Body of pancreas (tissue), 4 donors: ENCODE results near the gene NANOS2.

Source experiments
- POLR2A ChIP-seq, 3 donors: fragments of 450-650 bp; IDR thresholded peaks; one replicate each; pipeline ENCODE4 v1.6.1; 2016; ENCODE audit warnings: antibody characterized with exemption in 3 of 3, mild to moderate bottlenecking in 2 of 3
- TF ChIP-seq, protein P1 (sequence below), 7 experiments: fragments of 450-650 bp in 4 of 7; fragments of 200-600 bp in 3 of 7; sonication (generic) in 3 of 7; IDR thresholded peaks; one replicate each; pipeline ENCODE4 v1.5.1; 2016 to 2019; ENCODE audit warnings: antibody characterized with exemption in 7 of 7

DNA sequence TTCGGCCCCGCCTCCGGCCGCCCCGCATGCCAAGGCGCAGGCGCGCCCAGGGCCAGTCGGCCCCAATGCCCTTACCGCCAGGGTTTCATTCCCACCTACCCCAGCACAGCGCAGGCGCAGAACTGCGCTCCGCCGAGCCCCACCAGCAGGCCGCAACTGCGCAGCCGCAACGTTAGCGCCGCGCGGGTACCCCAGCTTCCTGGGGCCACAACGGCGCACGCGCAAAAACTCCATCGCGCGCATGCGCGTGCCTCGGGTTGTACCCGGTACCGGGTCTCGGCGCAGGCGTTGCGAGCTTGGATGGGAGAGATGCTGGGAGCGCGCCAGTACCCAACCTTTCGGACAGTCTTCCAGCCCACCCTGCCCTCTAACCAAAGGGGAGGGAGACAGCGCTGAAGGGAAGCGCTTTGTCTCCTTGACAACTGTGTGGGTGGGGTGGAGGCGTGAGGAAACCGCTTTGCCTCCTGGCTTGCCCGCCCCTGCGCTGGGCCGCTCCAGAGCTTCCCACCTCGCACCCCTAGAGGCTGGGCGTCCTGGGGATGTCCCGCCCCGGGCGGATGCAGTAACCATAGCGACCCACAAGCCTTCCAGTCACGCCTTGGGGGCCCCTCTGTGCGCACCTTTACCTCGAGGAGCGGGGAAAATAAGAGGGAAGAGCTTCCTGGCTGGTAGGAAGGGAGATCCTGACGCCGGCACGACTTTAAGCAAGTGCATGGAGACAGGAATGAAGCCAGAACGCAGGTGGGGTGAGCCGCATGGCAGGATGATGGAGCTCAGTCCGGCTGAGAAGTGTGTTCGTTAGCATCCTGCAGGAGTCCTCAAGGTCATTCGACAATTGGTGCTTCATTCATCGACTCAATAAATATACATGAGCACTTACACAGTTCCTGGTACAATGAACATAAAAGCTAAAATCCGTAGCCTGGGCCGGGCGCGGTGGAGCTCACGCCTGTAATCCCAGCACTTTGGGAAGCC, 11.6 kb downstream of the NANOS2 start:
- TF ChIP-seq, protein P1, sequence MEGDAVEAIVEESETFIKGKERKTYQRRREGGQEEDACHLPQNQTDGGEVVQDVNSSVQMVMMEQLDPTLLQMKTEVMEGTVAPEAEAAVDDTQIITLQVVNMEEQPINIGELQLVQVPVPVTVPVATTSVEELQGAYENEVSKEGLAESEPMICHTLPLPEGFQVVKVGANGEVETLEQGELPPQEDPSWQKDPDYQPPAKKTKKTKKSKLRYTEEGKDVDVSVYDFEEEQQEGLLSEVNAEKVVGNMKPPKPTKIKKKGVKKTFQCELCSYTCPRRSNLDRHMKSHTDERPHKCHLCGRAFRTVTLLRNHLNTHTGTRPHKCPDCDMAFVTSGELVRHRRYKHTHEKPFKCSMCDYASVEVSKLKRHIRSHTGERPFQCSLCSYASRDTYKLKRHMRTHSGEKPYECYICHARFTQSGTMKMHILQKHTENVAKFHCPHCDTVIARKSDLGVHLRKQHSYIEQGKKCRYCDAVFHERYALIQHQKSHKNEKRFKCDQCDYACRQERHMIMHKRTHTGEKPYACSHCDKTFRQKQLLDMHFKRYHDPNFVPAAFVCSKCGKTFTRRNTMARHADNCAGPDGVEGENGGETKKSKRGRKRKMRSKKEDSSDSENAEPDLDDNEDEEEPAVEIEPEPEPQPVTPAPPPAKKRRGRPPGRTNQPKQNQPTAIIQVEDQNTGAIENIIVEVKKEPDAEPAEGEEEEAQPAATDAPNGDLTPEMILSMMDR (IDR thresholded peaks at IDR 0.05) = peak in 3 of 7 experiments; percentile 5 to 30 (median 26)
- TF ChIP-seq POLR2A (IDR thresholded peaks at IDR 0.05) = peak; percentile 3 to 77 (median 73)
